Measurements from ENCODE around the gene ACOT6.
"Not testable (repeated sequence)": the region's sequence is repeated elsewhere in the genome, so short reads cannot be mapped to it uniquely, and the experiment has no call there.

The ACOT6 gene, protein sequence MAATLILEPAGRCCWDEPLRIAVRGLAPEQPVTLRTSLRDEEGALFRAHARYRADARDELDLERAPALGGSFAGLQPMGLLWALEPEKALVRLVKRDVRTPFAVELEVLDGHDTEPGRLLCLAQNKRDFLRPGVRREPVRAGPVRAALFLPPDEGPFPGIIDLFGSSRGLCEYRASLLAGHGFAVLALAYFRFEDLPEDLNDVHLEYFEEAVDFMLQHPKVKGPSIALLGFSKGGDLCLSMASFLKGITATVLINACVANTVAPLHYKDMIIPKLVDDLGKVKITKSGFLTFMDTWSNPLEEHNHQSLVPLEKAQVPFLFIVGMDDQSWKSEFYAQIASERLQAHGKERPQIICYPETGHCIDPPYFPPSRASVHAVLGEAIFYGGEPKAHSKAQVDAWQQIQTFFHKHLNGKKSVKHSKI

DNA sequence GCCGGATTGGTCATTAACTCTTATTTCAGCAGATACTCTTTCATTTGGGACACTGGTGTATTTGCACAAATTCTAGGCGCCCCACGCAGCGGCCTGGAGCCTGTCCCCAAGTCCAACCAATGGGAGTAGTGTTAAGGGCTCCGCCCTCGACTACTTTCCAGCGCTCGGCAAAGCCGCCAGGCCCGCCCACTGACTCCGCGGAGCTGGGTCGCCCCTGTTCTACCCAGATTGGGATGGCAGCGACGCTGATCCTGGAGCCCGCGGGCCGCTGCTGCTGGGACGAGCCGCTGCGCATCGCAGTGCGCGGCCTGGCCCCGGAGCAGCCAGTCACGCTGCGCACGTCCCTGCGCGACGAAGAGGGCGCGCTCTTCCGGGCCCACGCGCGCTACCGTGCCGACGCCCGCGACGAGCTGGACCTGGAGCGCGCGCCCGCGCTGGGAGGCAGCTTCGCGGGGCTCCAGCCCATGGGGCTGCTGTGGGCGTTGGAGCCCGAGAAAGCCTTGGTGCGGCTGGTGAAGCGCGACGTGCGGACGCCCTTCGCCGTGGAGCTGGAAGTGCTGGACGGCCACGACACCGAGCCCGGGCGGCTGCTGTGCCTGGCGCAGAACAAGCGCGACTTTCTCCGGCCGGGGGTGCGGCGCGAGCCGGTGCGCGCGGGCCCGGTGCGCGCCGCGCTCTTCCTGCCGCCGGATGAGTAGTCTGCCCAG lies at the start of gene ACOT6:
Gene ACOT6 (plus strand): TSS at position 179 of the 707 bp plus-strand sequence. CDS start 55 bp downstream, at position 234.
- no peak for TF ChIP-seq CTCF (IDR thresholded peaks at IDR 0.05; ENCODE audit: low read depth, low read length, missing control alignments)
- in situ Hi-C loops (cut with HindIII; ENCODE audit: low sequenced_read_pairs), result no loop called here
- DNase-seq (ENCODE audit: low read depth), result no peak
- peak within 1 kb of the TSS; percentile 54 for H3K4me3 ChIP-seq (ENCODE audit: low read depth, low read length)

DNA sequence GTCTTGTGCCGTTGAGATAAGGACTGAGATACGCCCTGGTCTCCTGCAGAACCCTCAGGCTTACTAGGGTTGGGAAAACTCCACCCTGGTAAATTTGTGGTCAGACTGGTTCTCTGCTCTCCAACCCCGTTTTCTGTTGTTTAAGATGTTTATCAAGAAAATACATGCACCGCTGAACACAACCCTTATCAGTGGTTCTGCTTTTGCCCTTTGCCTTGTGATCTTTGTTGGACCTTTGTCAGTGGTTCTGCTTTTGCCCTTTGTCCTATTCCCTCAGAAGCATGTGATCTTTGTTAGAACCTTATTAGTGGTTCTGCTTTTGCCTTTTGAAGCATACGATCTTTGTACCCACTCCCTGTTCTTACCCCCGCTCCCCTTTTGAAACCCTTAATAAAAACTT lies 49.6 kb upstream of the ACOT6 start:
- DNase-seq (ENCODE audit: low read depth); in situ Hi-C loops (cut with HindIII; ENCODE audit: low sequenced_read_pairs); H3K4me3 ChIP-seq (ENCODE audit: low read depth, low read length): not testable (repeated sequence)

GRCh38 chr14:73566431-73566830 lies 45.9 kb upstream of the ACOT6 start:
- not testable (repeated sequence) for H3K4me3 ChIP-seq (ENCODE audit: low read depth, low read length); DNase-seq (ENCODE audit: low read depth)
- in situ Hi-C loops (cut with HindIII; ENCODE audit: low sequenced_read_pairs), result loop anchor here (5.0 kb wide), 2 partner anchors 44 to 106 kb away; no protein-coding TSS in a partner anchor

DNA sequence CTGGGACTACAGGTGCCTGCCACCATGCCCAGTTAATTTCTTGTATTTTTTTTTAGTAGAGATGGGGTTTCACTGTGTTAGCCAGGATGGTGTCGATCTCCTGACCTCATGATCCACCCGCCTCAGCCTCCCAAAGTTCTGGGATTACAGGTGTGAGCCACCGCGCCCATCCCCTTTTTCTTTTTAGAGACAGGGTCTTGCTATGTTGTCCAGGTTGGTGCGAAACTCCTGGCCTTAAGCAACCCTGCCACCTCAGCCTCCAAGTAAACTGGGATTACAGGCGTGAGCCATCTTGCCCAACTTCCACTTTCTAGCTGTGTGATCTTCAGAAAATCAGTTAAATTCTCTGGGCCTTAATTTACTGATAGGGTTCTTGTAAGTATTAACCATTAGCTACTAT lies 45.4 kb upstream of the ACOT6 start:
- not testable (repeated sequence) for DNase-seq (ENCODE audit: low read depth); H3K4me3 ChIP-seq (ENCODE audit: low read depth, low read length)
- in situ Hi-C loops (cut with HindIII; ENCODE audit: low sequenced_read_pairs), result loop anchor here (5.0 kb wide), 2 partner anchors 45 to 105 kb away; no protein-coding TSS in a partner anchor

DNA sequence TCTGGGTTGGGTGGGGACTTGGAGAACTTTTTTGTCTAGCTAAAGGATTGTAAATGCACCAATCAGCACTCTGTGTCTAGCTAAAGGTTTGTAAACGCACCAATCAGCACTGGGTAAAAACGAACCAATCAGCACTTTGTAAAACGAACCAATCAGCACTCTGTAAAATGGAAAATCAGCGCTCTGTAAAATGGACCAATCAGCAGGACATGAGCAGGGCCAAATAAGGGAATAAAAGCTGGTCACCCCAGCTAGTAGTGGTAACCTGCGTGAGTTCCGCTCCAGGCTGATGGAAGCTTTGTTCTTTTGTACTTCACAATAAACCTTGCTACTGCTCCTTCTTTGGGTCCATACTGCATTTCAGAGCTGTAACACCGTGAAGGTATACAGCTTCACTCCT lies 45.0 kb upstream of the ACOT6 start:
- in situ Hi-C loops (cut with HindIII; ENCODE audit: low sequenced_read_pairs), result loop anchor here (5.0 kb wide), 2 partner anchors 45 to 105 kb away; no protein-coding TSS in a partner anchor
- no peak for TF ChIP-seq CTCF (IDR thresholded peaks at IDR 0.05; ENCODE audit: low read depth, low read length, missing control alignments)
- H3K4me3 ChIP-seq (ENCODE audit: low read depth, low read length), result no peak overlapping the region
- DNase-seq (ENCODE audit: low read depth), result no peak

DNA sequence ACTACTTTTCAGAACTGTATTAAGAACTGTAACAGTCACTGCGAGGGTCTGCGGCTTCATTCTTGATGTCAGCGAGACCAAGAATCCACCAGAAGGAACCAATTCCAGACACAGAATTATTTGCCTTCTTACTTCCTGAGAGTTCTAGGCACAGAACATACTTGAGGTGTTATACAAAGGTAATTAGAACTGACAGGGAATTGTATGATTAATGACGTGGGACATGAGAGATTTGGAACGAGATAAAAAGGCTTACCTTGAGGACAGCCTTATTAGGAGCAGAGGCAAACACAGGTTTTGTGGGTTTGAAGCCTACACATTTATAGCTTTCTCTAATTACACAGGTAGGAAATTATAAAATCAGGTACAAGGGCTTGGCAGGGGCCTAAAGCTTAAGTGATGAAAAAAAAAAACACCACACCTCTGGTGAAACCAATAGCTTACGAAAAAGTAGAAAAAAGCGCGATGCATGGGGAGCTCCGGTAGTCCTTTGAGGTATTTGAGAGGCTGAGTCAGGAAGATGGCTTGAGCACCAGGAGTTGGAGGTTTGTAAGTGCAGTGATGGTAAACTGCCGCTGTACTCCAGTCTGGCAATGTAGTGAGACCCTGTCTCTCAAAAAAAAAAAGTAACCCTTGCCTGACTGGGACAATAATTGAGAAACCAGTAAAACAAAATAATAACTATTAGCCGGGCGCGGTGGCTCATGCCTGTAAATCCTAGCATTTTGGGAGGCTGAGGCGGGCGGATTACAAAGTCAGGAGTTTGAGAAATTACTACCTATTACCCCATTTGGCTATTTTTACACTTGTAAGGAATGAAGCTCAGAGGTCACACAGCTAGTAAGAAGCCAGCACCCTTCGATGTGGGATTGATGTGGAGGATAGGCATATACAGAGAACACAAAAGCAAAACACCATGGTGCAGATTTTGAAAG lies 44.1 kb upstream of the ACOT6 start:
- DNase-seq (ENCODE audit: low read depth), result no peak
- in situ Hi-C loops (cut with HindIII; ENCODE audit: low sequenced_read_pairs), result loop anchor here (5.0 kb wide), 2 partner anchors 46 to 104 kb away; no protein-coding TSS in a partner anchor
- no peak for TF ChIP-seq CTCF (IDR thresholded peaks at IDR 0.05; ENCODE audit: low read depth, low read length, missing control alignments)
- H3K4me3 ChIP-seq (ENCODE audit: low read depth, low read length), result peak overlapping the region; percentile 50

- peak overlapping the region; percentile 50 for H3K4me3 ChIP-seq (ENCODE audit: low read depth, low read length)
- in situ Hi-C loops (cut with HindIII; ENCODE audit: low sequenced_read_pairs), result loop anchor here (5.0 kb wide), 2 partner anchors 47 to 103 kb away; no protein-coding TSS in a partner anchor
Measured at GRCh38 chr14:73568886-73569184, 43.5 kb upstream of the ACOT6 start.

DNA sequence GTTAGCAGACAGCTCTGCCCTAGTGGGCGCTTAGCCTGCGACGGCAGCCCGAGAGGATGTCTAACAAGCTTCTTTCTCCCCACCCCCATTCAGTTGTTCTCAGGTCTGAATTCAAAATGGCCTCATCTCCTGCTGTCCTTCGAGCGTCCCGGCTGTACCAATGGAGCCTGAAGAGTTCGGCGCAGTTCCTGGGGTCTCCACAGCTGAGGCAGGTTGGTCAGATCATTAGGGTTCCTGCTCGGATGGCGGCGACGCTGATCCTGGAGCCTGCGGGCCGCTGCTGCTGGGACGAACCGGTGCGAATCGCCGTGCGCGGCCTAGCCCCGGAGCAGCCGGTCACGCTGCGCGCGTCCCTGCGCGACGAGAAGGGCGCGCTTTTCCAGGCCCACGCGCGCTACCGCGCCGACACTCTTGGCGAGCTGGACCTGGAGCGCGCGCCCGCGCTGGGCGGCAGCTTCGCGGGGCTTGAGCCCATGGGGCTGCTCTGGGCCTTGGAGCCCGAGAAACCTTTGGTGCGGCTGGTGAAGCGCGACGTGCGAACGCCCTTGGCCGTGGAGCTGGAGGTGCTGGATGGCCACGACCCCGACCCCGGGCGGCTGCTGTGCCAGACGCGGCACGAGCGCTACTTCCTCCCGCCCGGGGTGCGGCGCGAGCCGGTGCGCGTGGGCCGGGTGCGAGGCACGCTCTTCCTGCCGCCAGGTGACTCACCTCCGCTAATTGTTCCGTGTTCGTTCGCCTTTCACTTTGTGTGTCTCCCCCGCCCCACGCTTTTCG lies 42.9 kb upstream of the ACOT6 start, which contains the start of gene ACOT2:
Gene ACOT2 (plus strand): TSS at position 29 of the 774 bp plus-strand sequence. CDS start 28 bp downstream, at position 57.
- in situ Hi-C loops (cut with HindIII; ENCODE audit: low sequenced_read_pairs), result loop anchor here (5.0 kb wide), 2 partner anchors 47 to 103 kb away; no protein-coding TSS in a partner anchor
- peak within 1 kb of the TSS; percentile 50 for H3K4me3 ChIP-seq (ENCODE audit: low read depth, low read length)
- DNase-seq (ENCODE audit: low read depth), result peak; percentile 76

More at GRCh38 chr14:73568886-73569184, 43.5 kb upstream of the ACOT6 start:
- DNase-seq (ENCODE audit: low read depth), result not testable (repeated sequence)

Data from astrocyte of the cerebellum (primary cell).